HS-5 (cell line): Measurements from ENCODE around the gene STK32A.

ENCODE experiments used
- DNase-seq: peaks from one replicate; pipeline ENCODE4 v3.0.0-alpha.2; 2012; ENCODE audit warnings: low read depth

The STK32A gene

GRCh38 chr5:147426640-147427327 lies 192.0 kb downstream of the STK32A start:
- no peak for DNase-seq

- DNase-seq, result no peak
These were observed 192.9 kb downstream of the STK32A start for GRCh38 chr5:147427521-147428401.

GRCh38 chr5:147430628-147431027 lies 195.8 kb downstream of the STK32A start:
- DNase-seq, result no peak

GRCh38 chr5:147431586-147431985 lies 196.8 kb downstream of the STK32A start:
- no peak for DNase-seq

- no peak for DNase-seq
These were observed 197.5 kb downstream of the STK32A start for GRCh38 chr5:147432323-147432722.

GRCh38 chr5:147434049-147434448 lies 199.2 kb downstream of the STK32A start:
- no peak for DNase-seq

- no peak for DNase-seq
These were observed 201.8 kb downstream of the STK32A start for GRCh38 chr5:147436596-147436995.

GRCh38 chr5:147437161-147437596 lies 202.4 kb downstream of the STK32A start:
- DNase-seq, result no peak
